Caco-2 (cell line): ENCODE data around the gene C11orf91. TPM values are rescaled to one million over a fixed set of nuclear protein-coding genes. Genes with fewer than 3 reads are reported as not detected.

ENCODE experiments used
- BruUV-seq: library from RNA; stranded (reverse); fragments of 400-500 nt; replicated peaks from 2 replicates; lab custom pipeline; 2021; lab: Mats Ljungman, UMichigan
- CTCF ChIA-PET: fragments of 300-600 bp; sonication (Branson Sonifier 250); formaldehyde crosslinking; loops from one replicate; lab custom pipeline; 2022; ENCODE audit warnings: antibody characterized with exemption; lab: Charles Lee
- POLR2A ChIA-PET: fragments of 300-600 bp; sonication (Branson Sonifier 250); formaldehyde crosslinking; loops from one replicate; lab custom pipeline; 2022; ENCODE audit warnings: antibody characterized with exemption; lab: Charles Lee
- DNase-seq, 2 experiments: peaks; one replicate each; pipeline versions ENCODE4 v3.0.0 to v3.0.0-alpha.2; 2020 to 2022
- H3K27me3 ChIP-seq: replicated peaks from 2 replicates; pipeline ENCODE4 v1.6.0; 2011; ENCODE audit warnings: low read length; ENCODE audit not compliant: control insufficient read depth, insufficient read depth
- H3K36me3 ChIP-seq: 2 replicates; pipeline ENCODE4 v1.5.1; 2011; ENCODE audit warnings: low read length; ENCODE audit not compliant: control insufficient read depth, insufficient read depth
- H3K4me1 ChIP-seq: fragments of 250-450 bp; sonication (Bioruptor Pico); 2 replicates; pipeline ENCODE4 v1.5.1; 2020; ENCODE audit warnings: mild to moderate bottlenecking
- H3K4me3 ChIP-seq: 2 replicates; pipeline ENCODE4 v1.5.1; 2011; ENCODE audit warnings: low read depth, mild to moderate bottlenecking, control low read depth, low read length
- H3K9me3 ChIP-seq: fragments of 250-450 bp; sonication (Bioruptor Pico); 2 replicates; pipeline ENCODE4 v1.5.1; 2020; ENCODE audit warnings: mild to moderate bottlenecking, moderate library complexity
- H3K27ac Mint-ChIP-seq: one replicate; pipeline ENCODE4 v1.8.0; 2022; ENCODE audit warnings: mixed read lengths; ENCODE audit not compliant: unreplicated experiment
- H3K27me3 Mint-ChIP-seq: one replicate; pipeline ENCODE4 v1.8.0; 2022; ENCODE audit warnings: mixed read lengths; ENCODE audit not compliant: insufficient read depth, unreplicated experiment
- H3K36me3 Mint-ChIP-seq: one replicate; pipeline ENCODE4 v1.8.0; 2022; ENCODE audit warnings: mild to moderate bottlenecking, mixed read lengths; ENCODE audit not compliant: insufficient read depth, unreplicated experiment
- H3K4me1 Mint-ChIP-seq: one replicate; pipeline ENCODE4 v1.8.0; 2022; ENCODE audit warnings: low read depth, mixed read lengths; ENCODE audit not compliant: unreplicated experiment
- H3K4me3 Mint-ChIP-seq: one replicate; pipeline ENCODE4 v1.8.0; 2022; ENCODE audit warnings: mild to moderate bottlenecking, moderate library complexity, mixed read lengths; ENCODE audit not compliant: unreplicated experiment
- H3K9me3 Mint-ChIP-seq: one replicate; pipeline ENCODE4 v1.8.0; 2022; ENCODE audit warnings: mixed read lengths; ENCODE audit not compliant: unreplicated experiment
- CTCF ChIP-seq, 2 experiments: fragments of 200-600 bp in 1 of 2; IDR thresholded peaks; 1 replicate in 1 of 2; 2 replicates in 1 of 2; pipeline versions ENCODE4 v1.5.1 to v1.8.0; 2011 to 2022; ENCODE audit warnings: antibody characterized with exemption in 1 of 2, control low read depth in 1 of 2, inconsistent platforms in 1 of 2, low read depth in 1 of 2, low read length in 1 of 2, mild to moderate bottlenecking in 1 of 2, moderate library complexity in 1 of 2; ENCODE audit not compliant: insufficient read depth in 1 of 2, severe bottlenecking in 1 of 2, unreplicated experiment in 1 of 2
- intact Hi-C: fragments of 100-400 bp; cut with micrococcal nuclease; formaldehyde crosslinking; loops from one replicate; pipeline ENCODE4 v1.10.0; 2022; ENCODE audit not compliant: unreplicated experiment
- total RNA-seq: library from RNA; stranded (reverse); gene quantifications from 2 replicates; pipeline ENCODE4 v1.2.3, GENCODE V29; 2022

C11orf91 gene
- total RNA-seq, 1 experiment from 2014 or later = not detected

GRCh38 chr11:33657757-33658156 is 42.9 kb downstream of the C11orf91 start:
- no peak overlapping the region for H3K27ac Mint-ChIP-seq
- intact Hi-C loops = no loop called here
- H3K4me1 Mint-ChIP-seq = no peaks in the 10 kb centered on the region
- no peak for TF ChIP-seq CTCF (IDR thresholded peaks at IDR 0.05; ENCODE audit: insufficient read depth in 1 of 2, low read depth in 1 of 2, low read length in 1 of 2, severe bottlenecking in 1 of 2, unreplicated experiment in 1 of 2)
- H3K4me3 Mint-ChIP-seq = no peak overlapping the region
- no peaks in the 10 kb centered on the region for H3K36me3 Mint-ChIP-seq
- H3K9me3 Mint-ChIP-seq = no peaks in the 10 kb centered on the region
- no peaks in the 10 kb centered on the region for H3K36me3 ChIP-seq
- ChIA-PET CTCF (no interaction called here), POLR2A (no interaction called here)
- H3K9me3 ChIP-seq = no peaks in the 10 kb centered on the region
- H3K4me1 ChIP-seq = no peaks in the 10 kb centered on the region
- no peak for DNase-seq
- no TSS peak for BruUV-seq
- no peaks in the 10 kb centered on the region for H3K27me3 ChIP-seq
- H3K27me3 Mint-ChIP-seq = peaks cover 8% of the 10 kb centered on the region
- H3K4me3 ChIP-seq = no peak overlapping the region

GRCh38 chr11:33656768-33657167 is 43.9 kb downstream of the C11orf91 start:
- Mint-ChIP-seq H3K4me1 (no peaks in the 10 kb centered on the region), H3K36me3 (no peaks in the 10 kb centered on the region), H3K27ac (no peak overlapping the region), H3K27me3 (peaks cover 7% of the 10 kb centered on the region), H3K9me3 (no peaks in the 10 kb centered on the region), H3K4me3 (no peak overlapping the region)
- H3K4me1 ChIP-seq = no peaks in the 10 kb centered on the region
- no peaks in the 10 kb centered on the region for H3K9me3 ChIP-seq
- intact Hi-C loops = no loop called here
- H3K36me3 ChIP-seq = no peaks in the 10 kb centered on the region
- H3K4me3 ChIP-seq = no peak overlapping the region
- no TSS peak for BruUV-seq
- no peaks in the 10 kb centered on the region for H3K27me3 ChIP-seq
- no peak for DNase-seq
- TF ChIP-seq CTCF (IDR thresholded peaks at IDR 0.05; ENCODE audit: insufficient read depth in 1 of 2, low read depth in 1 of 2, low read length in 1 of 2, severe bottlenecking in 1 of 2, unreplicated experiment in 1 of 2) = no peak
- CTCF ChIA-PET = no interaction called here
- POLR2A ChIA-PET = no interaction called here

- no peaks in the 10 kb centered on the region for H3K9me3 ChIP-seq
- ChIA-PET POLR2A (no interaction called here), CTCF (no interaction called here)
- Mint-ChIP-seq H3K4me3 (no peak overlapping the region), H3K27me3 (peaks cover 8% of the 10 kb centered on the region), H3K27ac (no peak overlapping the region), H3K4me1 (no peaks in the 10 kb centered on the region), H3K9me3 (no peaks in the 10 kb centered on the region), H3K36me3 (no peaks in the 10 kb centered on the region)
- no peak for DNase-seq
- intact Hi-C loops = no loop called here
- no peak overlapping the region for H3K4me3 ChIP-seq
- no TSS peak for BruUV-seq
- H3K27me3 ChIP-seq = no peaks in the 10 kb centered on the region
- TF ChIP-seq CTCF (IDR thresholded peaks at IDR 0.05; ENCODE audit: insufficient read depth in 1 of 2, low read depth in 1 of 2, low read length in 1 of 2, severe bottlenecking in 1 of 2, unreplicated experiment in 1 of 2) = no peak
- no peaks in the 10 kb centered on the region for H3K36me3 ChIP-seq
- H3K4me1 ChIP-seq = no peaks in the 10 kb centered on the region
Measured at GRCh38 chr11:33655842-33656600, 44.6 kb downstream of the C11orf91 start.
